Stimulated activated CD8-positive, alpha-beta memory T cell treated with anti-CD3 and anti-CD28 coated beads, Interleukin-4, amount 100 ng/mL, for 24 hours (primary cell): ENCODE results near the gene GAK.

Source experiments
- DNase-seq: peaks from one replicate; pipeline ENCODE4 v3.0.0-alpha.2; 2020; ENCODE audit warnings: low read depth

The GAK gene

DNA sequence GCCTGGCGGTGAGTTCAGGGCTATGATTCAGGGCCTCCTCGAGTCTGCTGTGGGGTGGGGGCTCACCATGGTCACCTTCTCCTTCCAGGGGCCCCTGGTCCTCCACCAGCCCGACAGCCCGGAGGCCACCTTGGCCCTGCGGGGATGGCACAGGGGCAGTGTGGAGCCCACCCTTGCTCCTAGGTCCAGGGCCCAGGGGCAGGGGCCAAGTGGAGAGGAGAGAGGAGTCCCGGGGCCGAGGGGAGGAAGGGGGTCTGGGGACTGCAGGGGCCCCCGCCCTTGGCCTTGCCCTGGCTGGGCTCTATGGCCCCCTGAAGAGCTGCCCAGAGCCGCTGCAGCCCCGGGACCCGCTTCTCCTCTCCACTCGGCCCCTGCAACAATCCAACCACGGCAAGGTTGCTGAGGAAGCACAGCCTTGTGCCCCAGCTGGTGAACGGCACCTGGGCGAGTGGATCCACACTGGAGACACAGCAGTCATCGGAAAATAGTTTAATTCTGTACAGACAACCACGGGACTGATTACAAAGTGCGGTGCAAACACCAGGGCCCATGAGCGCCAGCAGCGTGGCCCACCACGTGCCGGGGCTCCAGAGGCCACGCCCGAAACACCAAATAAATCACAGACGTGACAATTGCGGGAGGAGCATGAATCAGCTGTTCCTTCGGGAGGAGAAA is 83.2 kb downstream of the GAK start:
- DNase-seq: no peak

DNA sequence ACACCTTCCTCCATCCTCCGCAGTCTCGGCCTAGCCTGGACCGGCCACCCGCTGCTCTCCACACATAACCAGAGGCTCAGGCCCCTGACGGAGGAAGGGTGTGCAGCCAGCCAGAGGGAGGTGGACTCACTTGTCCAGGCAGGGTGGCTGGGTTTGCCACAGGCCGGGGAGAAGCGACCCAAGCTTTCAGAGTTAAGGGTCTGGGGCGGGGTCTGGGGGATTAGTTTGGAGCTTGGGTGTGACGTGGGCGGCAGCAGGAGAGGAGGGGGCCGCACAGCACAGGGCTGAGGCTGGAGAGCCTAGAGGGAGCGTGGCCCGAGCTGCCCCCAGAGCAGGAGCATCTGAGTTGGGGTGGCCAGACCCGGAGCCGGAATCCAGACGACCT is 83.8 kb downstream of the GAK start:
- no peak for DNase-seq

DNA sequence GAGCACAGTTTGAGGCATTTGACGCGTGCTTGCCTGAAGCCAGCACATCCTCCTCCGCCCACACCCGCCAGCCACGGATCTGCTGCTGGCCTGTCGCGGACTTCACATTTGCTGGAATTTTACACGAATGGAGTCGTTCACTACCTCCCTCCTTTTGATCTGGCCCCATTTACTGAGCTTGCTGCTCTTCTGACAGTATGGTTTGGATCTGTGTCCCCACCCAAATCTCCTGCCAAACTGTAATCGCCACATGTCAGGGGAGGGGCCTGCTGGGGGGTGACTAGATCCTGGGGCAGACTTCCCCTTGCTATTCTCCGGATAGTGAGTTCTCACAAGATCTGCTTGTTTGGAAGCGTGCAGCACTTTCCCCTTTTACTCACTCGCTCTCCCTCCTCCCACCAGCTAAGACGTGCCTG is 86.3 kb downstream of the GAK start:
- DNase-seq: no peak

- DNase-seq: no peak
Observed at GRCh38 chr4:845233-845835, 86.8 kb downstream of the GAK start.

GRCh38 chr4:844752-845232 is 87.3 kb downstream of the GAK start:
- no peak for DNase-seq

GRCh38 chr4:839675-840443 is 92.3 kb downstream of the GAK start:
- no peak for DNase-seq

DNA sequence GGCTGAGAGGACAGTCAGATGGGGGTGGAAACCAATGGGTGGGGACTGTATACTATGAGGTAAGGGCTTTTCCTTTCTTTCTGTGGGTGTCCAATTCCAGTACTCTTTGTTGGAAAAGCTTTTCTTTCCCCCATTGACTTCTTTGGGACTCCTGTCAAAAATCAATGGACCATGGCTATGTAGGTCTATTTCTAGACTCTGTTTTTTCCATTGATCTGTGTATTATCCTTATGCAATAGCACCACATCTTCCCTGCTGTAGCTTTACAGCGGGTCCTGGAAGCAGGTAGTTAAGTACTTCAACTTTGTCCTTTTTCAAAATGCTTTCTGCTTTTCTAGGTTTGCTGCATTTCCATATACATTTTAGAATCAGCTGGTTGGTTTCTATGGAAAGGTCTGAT is 94.3 kb downstream of the GAK start:
- DNase-seq: no peak

DNA sequence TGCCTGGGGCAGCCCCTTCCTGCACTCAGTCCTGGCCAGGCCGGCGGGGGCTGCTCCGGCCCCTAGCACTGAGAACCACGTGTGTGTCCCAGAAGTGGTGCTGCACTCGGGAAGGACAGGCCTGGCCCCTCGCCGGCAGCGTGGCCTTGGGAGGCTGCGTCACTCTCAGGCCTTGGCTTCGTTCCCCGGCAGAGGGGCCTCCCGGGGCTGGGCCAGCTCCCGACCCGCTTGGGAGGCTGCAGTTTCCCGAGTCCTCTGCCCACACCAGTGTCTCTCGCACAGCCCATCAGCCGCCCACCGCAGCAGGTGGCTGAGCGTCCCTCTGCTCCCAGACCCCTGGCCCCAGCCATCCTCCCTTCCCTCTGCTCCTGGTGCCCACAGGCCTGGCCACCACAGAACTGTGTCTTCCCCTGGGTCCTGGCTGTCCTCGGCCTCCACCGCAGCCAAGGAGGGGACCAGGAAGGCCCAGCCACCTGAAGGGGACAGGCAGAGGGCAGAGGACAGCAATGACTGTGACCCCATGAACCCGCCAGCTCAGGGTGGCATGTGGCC is 95.3 kb downstream of the GAK start:
- no peak for DNase-seq

DNA sequence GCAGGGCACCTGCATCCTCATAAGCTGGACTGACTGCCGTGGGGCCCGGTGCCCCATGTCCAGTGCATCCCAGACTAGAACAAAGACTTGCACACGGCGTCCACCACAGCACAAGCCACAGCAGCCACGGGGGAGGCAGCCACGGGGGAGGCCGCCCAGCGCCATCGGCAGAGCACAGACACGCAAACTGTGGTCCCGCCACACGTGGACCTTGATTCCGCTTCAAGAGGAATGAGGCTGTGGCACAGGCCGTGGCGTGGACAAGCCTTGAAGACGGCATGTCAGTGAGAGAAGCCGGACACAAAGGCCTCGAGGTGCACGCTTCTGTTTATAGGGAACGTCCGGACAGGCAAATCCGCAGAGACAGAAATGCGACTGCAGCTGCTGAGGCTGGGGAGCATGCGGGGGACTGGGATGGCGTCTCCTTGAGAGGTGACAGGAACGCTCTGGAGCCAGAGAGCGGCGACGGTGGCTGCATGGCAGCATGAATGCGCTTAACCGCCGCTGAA is 96.1 kb downstream of the GAK start:
- no peak for DNase-seq

GRCh38 chr4:835148-836002 is 96.7 kb downstream of the GAK start:
- no peak for DNase-seq

DNA sequence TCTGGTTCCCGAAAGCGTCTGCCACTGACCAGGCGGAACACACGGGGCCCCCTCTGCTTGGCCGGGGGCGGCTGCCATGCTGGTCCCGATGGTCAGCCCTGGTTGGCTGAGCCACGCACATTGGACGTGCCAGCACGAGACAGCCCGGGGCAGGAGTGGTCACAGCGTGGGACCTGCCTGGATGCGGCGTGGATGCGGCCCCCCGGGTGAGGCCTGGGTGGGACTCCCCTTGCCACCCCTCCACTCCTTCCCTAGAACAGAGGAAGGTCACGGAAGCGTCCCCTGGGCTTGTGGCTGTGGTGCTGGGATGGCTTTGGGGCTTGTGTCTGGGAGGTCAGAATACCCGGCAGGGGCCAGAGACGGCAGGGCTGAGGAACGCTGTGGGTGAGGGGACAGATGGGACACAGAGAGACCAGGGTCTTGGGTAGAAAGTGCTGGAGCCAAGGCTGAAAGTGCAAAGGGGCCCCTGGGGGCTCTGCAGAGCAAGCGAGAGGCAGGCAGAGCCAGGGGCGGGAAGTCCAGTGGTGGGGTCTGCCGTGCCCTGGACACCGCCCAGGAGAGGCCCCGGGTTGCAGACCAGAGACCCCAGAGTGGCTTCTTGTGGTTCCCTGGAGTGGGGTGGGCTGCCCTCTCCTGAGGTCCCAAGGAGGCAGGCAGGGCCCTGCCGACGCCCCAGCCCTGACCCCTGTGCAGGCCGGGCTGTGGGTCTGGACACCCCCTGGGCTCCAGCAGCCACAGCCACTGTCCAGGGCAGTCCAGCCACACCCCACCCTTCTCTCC is 97.6 kb downstream of the GAK start:
- DNase-seq: no peak

- no peak for DNase-seq
Observed at GRCh38 chr4:833731-834367, 98.3 kb downstream of the GAK start.

GRCh38 chr4:833156-833555 is 99.0 kb downstream of the GAK start:
- DNase-seq: no peak

GRCh38 chr4:832536-832935 is 99.6 kb downstream of the GAK start:
- no peak for DNase-seq

DNA sequence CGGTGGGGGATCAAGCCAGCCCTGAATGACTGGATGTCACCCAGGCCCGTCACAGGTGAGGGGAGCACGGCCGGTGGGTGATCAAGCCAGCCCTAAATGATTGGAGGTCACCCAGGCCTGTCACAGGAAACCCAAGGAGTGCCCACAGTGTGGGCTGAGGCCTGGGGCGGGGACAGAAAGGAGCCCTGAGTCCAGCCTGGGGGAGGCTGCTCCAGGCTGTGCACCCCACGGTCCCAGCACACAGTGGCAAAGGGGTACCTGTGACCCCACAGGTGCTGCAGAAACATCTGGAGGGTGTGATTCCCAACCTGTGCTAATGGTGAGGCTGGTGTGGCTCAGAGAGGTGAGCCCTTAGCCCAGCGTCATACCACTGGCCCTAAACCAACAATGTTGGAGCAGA is 100.0 kb downstream of the GAK start:
- no peak for DNase-seq

GRCh38 chr4:831483-831805 is 100.7 kb downstream of the GAK start:
- DNase-seq: no peak

DNA sequence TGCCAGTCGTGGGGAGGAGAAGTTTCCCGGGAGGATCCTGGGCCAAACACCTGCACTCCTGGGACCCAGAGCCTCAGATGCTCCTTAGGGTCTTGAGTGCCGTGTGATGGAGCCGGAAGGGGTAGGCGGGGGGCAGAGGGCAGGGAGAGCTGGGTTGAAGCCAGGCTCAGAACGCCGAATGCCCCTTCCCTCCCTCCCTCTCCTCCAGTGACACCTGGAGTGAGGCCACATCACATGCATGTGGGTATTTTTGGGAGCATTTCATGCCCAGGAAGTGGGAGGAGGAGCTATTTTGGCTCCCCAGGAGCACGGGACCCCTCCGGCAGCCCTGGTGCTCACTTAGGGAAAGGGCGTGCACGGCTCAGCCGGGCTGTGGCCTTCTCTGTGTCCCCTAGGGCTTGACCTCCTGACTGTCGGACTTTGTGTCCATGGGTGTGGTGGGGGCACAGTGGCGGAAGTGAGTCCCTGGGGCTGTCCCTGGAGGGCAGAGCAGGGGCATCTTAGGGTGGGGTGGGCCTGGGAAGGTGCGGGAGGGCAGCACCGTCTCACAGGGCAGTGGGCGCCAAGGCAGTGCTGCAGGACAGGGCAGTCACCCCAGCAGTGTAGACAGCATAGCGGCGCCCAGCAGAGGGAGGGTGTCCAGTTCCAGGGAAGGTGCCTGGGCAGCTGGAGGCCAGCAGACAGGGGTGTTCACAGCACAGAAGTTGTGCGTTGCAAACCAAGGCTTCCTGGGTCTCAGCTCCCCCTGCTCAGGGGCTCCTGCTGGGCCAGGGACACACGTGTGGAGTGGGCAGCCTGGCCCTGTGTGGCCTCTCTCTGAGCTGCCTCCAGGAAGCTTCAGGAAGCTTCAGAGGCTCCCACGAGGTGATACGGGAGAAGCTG is 101.3 kb downstream of the GAK start:
- no peak for DNase-seq

- DNase-seq: no peak
Observed at GRCh38 chr4:829761-830600, 102.1 kb downstream of the GAK start.

GRCh38 chr4:829291-829690 is 102.8 kb downstream of the GAK start:
- DNase-seq: no peak
